HG02840 (cell line): Measurements from ENCODE around the gene IGF1R.

ENCODE experiments used
- ATAC-seq: cut with Tn5 transposase; IDR thresholded peaks from one replicate; pipeline ENCODE4 v1.9.1; 2021; ENCODE audit warnings: mild to moderate bottlenecking, moderate library complexity, moderate number of reproducible peaks; ENCODE audit not compliant: unreplicated experiment, low FRiP score

IGF1R gene

DNA sequence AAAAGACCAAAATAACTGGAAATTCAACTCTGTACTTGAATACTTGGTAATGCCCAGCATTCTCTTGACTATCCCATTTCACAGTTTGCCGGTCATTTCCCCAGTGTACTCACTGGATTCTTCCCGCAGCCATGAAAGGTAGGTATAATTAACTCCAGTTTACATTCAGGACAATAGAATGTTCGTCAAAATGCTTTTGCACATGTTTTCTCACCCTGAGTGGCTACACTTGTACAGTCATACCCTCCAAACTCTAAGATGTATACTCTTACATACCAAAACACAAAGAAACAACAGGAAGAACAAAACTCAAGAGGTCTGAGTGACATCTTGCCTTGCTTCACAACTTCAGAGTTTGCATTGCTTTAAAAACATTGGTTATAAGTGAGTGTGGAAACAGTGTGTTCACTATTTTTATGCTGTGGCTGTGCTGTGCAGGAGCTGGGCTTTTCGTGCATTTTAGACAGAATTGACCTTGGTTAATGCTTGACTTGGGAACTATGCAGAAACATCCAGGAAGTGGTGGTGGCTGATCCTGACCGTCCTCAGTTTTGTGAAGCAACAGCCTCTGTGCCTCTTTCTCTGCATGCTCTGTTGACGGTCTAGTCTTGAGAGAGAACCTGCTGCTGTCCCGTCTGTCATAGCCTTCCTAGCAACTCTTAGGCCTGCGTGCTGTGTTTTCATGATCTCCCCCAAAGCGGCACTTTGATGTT, 90.5 kb downstream of the IGF1R start:
- ATAC-seq = no peak

DNA sequence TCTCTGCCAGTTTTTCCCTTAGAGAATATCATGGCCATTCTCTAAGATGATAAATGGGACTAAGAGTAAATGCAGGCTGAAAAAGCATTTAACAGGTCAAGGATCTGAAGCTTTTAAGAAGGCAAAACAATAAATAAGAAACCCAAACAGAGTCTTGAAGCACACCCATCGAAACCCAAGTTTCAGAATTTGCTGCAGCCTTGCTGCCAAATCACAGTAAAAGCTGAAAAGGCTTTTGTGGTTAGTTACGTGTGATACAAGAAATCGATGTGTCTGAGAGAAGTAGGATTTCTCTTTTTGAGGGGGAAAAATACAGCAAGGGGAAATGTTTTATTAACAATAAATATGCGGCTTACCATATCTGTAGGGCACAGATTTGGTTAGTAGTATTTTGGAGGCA, 92.0 kb downstream of the IGF1R start:
- ATAC-seq = no peak

GRCh38 chr15:98740963-98741362, 92.6 kb downstream of the IGF1R start:
- no peak for ATAC-seq

GRCh38 chr15:98743177-98743576, 94.8 kb downstream of the IGF1R start:
- no peak for ATAC-seq

DNA sequence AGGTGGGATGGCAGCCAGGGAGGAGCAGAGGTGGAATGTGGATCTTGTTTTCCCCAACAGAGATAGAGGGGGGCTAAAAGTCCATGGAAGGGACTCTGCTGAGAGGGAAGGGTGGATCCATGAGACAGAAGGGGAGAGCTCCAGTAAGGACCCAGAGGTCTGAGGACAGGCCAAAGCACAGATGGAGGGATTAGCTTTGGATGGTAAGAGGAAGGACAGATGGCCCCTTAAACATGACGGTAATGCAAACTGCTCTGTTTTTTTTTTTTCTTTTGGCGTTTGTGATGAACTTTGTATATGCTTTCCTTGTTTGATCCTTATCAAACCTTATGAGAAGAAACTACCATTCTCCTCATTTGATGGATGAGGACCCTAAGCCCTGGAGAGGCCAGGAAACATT, 96.2 kb downstream of the IGF1R start:
- ATAC-seq = no peak

DNA sequence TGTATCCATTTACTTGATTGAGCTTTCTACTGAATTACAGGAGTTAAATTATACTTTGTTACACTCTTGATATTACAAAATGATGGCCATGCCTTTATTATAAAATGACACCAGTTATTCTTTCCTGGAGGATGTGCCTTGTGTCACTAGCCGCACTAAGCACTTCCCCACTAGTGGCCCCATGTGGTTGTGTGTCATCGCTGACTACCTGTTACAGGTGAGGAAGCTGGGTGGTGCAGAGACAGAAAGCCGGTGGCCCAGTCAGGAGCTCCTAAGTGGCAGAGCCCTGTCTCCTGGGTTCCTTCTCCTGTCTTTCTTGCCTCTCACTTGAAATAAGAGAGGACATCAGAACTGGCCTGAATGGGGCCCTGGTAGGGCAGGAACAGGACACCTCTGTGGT, 96.8 kb downstream of the IGF1R start:
- no peak for ATAC-seq

- no peak for ATAC-seq
These were observed 97.5 kb downstream of the IGF1R start for GRCh38 chr15:98745650-98746374.

GRCh38 chr15:98746375-98747155, 98.2 kb downstream of the IGF1R start:
- no peak for ATAC-seq

GRCh38 chr15:98751767-98752166, 103.4 kb downstream of the IGF1R start:
- no peak for ATAC-seq

DNA sequence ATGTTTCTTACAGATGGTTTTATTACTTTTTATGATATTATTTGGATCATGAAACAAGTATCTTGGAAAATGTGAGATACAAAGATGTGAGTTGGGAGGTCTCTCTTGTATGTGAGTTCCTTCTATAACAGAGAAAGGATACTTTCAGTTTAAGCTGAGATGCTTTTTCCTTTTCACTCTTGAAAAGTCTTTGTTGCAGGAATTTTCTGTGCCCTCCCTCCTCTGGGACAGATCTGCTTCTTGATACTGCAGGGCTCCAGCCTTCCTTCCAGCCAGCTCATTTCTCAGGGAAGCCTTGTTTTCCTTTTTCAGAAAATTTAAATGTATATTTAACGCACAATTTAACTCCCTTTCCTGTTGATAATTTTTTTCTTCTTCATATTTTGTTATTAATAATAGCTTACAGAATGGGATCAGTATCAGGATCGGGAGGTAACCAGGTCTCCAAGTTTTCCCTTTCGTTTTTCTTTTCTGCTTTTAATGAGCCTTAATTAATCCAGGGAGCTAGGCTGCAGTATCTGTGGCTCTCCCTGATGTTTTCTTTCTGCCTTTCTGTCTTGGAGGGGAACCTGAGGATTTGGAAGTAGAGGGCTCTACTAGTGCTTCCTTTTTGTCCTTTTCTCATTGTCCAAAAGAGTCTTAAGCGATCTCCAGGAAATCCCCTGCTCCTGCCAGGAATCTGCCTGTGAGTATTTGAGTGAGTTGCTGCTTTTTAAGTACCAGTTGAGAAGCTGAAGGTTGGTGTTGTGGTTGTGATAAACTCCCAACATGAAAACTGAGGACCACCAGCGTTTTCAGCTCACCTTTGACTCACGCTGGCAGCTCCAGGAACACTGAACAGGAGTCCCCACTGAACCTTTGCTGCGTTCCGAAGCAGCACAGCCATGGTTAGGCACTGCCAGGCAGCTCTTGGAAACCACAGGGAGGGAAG, 105.7 kb downstream of the IGF1R start:
- no peak for ATAC-seq

DNA sequence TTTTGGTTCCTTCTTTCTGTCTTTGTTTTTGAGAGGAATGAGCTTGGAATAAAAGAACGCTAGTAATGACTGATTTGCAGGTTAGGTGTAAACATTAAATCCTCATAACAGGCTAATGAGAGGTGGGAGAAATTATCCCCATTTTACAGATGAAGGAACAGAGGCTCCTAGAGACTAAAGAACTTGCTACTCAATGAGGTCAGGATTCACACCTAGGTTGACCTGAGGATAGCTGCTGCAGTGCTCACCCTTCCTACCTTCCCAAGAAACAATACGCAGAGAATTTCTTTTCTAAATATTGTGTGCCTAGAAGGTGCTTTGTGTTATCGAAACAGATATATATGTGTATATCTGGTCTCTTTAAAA, 106.3 kb downstream of the IGF1R start:
- no peak for ATAC-seq

- ATAC-seq = no peak
These were observed 106.8 kb downstream of the IGF1R start for GRCh38 chr15:98755138-98755537.

GRCh38 chr15:98755781-98756180, 107.4 kb downstream of the IGF1R start:
- no peak for ATAC-seq

- ATAC-seq = no peak
These were observed 109.9 kb downstream of the IGF1R start for GRCh38 chr15:98758224-98758623.

- no peak for ATAC-seq
These were observed 110.9 kb downstream of the IGF1R start for GRCh38 chr15:98759277-98759676.

DNA sequence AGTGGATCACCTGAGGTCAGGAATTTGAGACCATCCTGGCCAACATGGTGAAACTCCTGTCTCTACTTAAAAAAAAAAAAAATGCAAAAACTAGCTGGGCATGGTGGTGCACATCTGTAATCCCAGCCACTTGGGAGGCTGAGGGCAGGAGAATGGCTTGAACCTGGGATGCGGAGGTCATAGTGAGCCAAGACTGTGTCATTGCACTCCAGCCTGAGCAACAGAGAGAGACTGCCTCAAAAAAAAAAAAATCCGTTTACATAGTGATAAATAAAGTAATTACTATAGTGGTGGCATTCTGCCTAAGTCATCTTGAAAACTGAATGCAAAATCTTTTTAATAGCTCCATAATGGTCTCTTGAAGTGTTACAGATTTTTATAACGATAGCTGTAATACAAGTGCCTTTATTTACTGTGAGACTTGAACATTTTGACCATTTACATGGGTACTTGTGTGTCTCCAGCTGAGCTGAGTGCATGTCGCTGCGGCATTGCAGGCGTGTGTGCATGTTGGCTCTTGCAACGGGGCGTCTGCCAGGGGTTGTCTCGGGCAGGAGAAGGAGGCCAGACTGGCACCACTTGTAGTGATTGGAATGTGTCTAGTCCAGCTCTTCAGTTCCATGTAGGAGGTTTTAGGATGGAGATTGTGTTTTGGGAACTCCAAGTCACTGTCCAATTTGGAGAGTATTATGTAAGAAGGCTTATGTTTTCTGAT, 111.9 kb downstream of the IGF1R start:
- no peak for ATAC-seq

GRCh38 chr15:98760975-98761374, 112.6 kb downstream of the IGF1R start:
- no peak for ATAC-seq

DNA sequence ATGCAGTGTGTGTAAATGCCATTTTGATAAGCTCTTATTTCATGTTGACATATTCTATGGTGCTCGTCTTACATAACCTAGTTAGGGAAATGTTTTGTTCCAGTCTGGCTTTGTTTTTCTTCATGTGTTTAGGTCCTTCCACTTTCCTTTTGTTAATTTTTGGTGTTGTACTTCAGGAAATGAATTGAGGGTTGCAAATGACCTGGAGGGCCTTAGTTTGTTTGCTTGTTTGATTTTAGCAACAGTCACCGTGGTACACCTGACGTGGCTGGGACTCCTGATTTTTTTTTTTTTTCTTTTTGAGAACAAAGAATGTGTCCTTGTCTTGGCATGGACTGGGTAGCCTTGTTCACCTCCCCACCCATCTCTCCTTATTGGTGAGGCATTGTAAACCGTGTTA, 114.8 kb downstream of the IGF1R start:
- no peak for ATAC-seq

DNA sequence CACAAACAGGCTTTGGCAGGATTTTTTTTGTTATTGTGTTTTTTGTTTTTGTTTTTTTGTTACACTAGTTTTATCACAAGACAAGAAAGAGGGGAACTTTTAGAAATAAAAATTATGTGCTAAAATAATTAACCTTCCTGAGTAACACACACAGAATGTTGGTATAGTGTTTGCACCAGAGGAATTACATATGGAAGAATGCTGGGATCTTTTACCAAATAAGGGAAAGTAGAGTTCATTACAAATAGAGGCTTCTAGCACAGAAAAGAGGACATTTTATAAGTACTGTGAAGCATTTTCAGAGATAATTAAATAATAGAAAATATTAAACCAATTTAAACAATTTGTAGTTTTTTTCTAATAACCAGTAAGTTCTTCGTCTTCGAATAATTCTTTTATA, 116.0 kb downstream of the IGF1R start:
- ATAC-seq = no peak

DNA sequence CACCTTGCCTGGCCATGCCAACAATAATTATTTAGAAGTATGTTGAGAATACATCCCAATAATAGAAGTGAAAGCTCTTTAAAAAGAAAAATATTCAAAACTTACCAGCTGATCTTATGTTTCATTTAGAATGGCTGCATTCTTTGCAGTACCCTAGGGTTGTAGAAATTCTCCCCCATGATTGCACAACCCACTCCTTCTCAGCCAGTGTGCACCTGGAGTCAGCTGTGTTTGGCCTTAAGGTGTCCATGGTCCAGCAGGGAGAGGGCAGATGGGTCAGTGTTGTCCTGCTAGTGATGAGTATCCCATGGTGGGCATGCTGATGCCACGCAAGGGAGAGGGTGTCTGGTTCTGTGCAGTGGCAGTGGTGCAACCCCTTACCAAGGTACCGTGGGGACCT, 117.3 kb downstream of the IGF1R start:
- ATAC-seq = no peak
